HG02571 (cell line): Measurements from ENCODE around the gene RLBP1.

Source experiments
- ATAC-seq: cut with Tn5 transposase; IDR thresholded peaks from one replicate; pipeline ENCODE4 v1.9.1; 2021; ENCODE audit warnings: mild to moderate bottlenecking, moderate library complexity; ENCODE audit not compliant: unreplicated experiment

Gene RLBP1

GRCh38 chr15:89179966-89180875 is 41.2 kb downstream of the RLBP1 start:
- peak; percentile 56 for ATAC-seq

- no peak for ATAC-seq
Observed at GRCh38 chr15:89178307-89178977, 42.9 kb downstream of the RLBP1 start.

GRCh38 chr15:89177633-89178306 is 43.6 kb downstream of the RLBP1 start:
- ATAC-seq: no peak

- ATAC-seq: no peak
Observed at GRCh38 chr15:89177116-89177515, 44.3 kb downstream of the RLBP1 start.

- ATAC-seq: no peak
Observed at GRCh38 chr15:89175617-89176191, 45.7 kb downstream of the RLBP1 start.

- ATAC-seq: no peak
Observed at GRCh38 chr15:89174476-89174875, 46.9 kb downstream of the RLBP1 start.

GRCh38 chr15:89172921-89173320 is 48.5 kb downstream of the RLBP1 start:
- ATAC-seq: no peak

- ATAC-seq: no peak
Observed at GRCh38 chr15:89171136-89172072, 50.0 kb downstream of the RLBP1 start.

GRCh38 chr15:89170364-89170763 is 51.0 kb downstream of the RLBP1 start:
- ATAC-seq: no peak

GRCh38 chr15:89168316-89168833 is 53.0 kb downstream of the RLBP1 start:
- no peak for ATAC-seq

GRCh38 chr15:89167267-89168176 is 53.9 kb downstream of the RLBP1 start:
- ATAC-seq: peak; percentile 63

- ATAC-seq: no peak
Observed at GRCh38 chr15:89165677-89166076, 55.7 kb downstream of the RLBP1 start.

GRCh38 chr15:89164712-89165211 is 56.6 kb downstream of the RLBP1 start:
- no peak for ATAC-seq

GRCh38 chr15:89163271-89164055 is 57.9 kb downstream of the RLBP1 start:
- ATAC-seq: no peak

GRCh38 chr15:89161666-89162065 is 59.7 kb downstream of the RLBP1 start:
- ATAC-seq: no peak
